Cortex of kidney (tissue), 1 donor: Measurements from ENCODE around the gene OR10P1.
"Not testable (repeated sequence)": the region's sequence is repeated elsewhere in the genome, so short reads cannot be mapped to it uniquely, and the experiment has no call there.

Experiments used
- DNase-seq: peaks from one replicate; lab custom pipeline; 2025; lab: John Stamatoyannopoulos, UW

The OR10P1 gene, protein sequence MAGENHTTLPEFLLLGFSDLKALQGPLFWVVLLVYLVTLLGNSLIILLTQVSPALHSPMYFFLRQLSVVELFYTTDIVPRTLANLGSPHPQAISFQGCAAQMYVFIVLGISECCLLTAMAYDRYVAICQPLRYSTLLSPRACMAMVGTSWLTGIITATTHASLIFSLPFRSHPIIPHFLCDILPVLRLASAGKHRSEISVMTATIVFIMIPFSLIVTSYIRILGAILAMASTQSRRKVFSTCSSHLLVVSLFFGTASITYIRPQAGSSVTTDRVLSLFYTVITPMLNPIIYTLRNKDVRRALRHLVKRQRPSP

DNA sequence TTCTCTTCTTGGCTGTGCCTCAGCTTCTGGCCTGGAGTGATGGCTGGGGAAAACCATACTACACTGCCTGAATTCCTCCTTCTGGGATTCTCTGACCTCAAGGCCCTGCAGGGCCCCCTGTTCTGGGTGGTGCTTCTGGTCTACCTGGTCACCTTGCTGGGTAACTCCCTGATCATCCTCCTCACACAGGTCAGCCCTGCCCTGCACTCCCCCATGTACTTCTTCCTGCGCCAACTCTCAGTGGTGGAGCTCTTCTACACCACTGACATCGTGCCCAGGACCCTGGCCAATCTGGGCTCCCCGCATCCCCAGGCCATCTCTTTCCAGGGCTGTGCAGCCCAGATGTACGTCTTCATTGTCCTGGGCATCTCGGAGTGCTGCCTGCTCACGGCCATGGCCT, at the start of gene OR10P1:
Gene OR10P1, plus strand, starts transcription at position 40 of the 400 bp plus-strand sequence. Its CDS starts 0 bp downstream, at position 40.
- DNase-seq: no peak

DNA sequence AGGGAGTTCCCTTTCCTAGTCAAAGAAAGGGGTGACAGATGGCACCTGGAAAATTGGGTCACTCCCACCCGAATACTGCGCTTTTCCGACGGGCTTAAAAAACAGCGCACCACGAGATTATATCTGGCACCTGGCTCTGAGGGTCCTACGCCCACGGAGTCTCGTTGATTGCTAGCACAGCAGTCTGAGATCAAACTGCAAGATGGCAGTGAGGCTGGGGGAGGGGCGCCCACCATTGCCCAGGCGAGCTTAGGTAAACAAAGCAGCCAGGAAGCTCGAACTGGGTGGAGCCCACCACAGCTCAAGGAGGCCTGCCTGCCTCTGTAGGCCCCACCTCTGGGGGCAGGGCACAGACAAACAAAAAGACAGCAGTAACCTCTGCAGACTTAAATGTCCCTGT, 46.5 kb upstream of the OR10P1 start:
- DNase-seq: not testable (repeated sequence)

DNA sequence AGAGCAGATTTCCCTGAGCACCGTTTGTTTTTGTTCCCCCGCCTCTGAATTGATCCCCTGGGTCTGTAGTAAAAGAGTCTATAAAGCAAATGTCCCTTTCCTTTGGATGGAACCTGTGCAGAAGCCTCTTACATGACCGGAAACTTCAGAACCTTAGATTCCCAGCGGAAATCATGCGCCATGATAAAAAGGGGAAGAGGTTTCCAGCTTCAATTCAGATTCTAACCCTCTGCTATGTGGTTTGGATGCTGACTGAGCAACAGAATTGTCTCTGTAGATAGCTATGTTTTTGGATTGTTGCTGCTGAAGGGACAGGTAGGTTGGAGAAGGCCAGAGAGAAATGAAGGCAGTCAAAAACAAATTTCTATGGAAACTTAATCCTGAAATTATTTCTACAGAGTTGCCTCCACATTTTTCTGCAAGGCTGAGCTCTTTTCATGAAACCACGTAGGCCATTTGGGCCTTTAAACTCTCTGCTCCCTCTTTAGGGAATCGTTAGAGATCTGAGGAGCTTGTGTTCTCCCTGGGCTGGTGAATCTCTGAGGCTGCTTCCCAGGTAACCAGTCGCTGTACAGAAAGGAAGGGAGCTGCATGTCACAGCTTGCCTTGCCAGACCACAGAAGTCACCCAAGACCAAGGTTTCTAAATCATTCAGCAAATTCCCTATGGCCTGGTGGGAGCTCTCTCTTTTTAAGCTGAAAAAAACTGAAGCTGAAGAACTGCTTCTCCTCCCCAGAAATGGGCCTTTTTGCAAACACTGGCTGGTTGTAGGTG, 28.7 kb upstream of the OR10P1 start:
- DNase-seq: no peak

DNA sequence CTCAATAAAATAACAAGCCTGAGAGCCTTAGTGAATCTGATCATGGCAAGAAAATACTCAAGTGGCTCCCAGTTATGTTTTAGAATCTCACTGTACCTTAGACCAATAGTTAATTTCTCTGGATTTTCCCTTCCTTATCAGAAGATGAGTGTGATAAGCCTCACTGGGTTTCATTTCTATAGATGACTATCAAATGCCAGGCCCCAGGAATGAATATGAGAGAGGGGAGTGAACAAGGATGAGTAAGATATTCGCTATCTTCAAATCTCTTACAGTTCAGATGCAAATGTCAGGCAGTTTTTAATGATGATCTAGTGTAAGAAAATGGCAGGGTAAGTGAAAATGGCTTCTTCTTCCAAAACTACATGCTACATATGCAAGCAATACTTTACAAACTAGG, 26.1 kb upstream of the OR10P1 start:
- DNase-seq: no peak

DNA sequence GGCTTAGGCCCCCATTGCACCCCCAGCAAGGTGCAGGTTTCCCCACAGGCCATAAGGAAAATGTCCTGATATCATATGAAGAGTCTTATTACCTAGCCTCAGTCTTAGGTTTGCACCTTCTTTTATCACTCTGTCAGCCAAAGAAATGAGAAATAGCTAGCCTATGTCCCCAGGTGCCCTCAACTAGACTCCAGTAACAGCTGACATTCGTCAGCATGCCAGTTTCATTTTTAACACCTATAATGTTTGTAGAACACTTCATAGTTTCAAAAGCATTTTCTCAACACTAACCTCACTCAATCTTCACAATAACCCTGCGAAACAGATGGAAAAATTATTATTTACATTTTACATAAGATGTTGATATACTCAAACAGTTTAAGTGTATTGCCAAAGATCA, 24.0 kb upstream of the OR10P1 start:
- DNase-seq: no peak

DNA sequence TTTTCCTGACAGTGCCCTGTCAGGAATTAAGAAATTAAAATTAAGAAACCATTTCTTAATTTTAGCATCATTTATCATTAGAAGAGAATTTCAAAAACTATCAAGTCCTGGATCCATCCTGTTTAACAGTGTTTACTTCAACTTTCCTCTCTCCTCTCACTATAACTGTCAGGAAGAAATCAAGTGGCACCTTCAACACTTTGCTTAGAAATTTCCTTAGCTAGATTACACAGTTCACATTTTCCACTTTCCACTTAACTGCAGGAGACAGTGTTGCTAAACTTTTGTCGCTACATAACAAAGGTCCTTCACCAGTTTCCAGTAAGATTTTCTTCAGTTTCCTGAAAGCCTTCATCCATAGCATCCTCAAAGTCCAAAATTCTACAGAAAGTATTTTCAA, 21.9 kb upstream of the OR10P1 start:
- DNase-seq: no peak

DNA sequence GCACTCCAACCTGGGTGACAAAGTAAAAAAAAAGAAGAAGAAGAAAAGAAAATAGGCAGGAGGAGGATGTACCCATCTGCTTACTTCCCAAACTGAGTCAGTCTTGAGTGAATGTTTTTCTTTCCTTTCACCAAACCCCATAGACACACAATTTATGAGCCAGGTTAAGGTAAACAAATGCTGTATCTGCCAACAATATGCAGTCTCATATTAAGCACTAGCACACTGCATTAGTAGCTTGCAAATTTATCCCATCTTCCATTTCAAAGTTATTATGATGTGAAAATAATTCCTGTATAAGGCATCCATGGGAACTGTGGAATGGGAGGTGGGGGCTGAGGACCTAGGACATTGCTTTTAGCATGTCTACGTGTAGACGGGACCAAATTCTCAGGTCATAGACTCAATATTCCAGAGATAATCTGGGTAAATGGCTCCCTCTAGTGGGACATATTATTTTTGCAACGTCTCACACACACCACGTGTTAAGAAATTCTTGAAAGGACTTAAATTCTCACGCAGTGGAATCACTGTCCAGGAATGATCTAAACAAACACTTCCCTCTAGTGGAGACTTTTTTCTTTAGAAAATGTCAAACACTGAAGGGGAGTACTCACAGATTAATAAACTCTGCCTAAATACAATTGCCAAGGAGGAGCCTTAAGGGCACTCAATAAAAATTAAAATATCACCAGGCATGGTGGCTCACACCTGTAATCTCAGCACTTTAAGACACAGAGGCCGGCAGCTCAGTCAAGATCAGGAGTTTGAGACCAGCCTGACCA, 17.1 kb upstream of the OR10P1 start:
- DNase-seq: no peak

DNA sequence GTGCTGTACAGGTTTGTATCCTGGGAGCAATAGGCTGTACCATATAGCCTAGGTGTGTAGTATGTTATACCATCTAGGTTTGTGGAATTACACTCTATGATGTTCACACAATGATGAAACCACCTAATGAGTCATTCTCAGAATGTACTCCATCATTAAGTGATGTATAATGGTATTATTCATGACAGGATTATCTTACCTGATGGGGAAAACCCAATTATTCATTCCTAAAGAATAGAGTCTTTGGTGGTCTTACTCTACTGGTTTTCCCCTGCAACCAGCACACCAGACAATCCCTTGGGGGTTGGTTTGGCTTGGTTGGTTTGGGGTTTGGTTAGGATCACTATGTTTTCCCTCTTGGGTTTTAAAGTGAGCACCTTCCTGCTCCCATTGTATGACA, 12.6 kb upstream of the OR10P1 start:
- DNase-seq: no peak

DNA sequence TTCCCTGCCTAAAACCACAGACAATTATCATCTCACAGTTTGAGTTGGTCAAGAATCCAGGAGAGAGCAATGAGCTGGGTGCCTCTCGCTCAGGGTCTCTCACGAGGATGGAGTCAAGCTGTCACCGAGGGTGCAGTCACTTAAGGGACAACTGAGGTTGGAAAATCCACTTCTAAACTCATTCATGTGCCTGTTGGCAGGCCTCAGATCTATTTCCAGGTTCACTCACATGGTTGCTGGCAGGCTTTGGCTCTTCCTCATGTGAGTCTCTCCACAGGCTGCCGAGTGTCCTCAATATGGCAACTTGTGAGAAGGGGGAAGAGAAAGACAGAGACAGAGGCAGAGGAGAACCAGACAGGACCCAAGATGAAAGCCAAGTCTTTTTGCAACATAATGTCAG, 10.5 kb upstream of the OR10P1 start:
- no peak for DNase-seq

DNA sequence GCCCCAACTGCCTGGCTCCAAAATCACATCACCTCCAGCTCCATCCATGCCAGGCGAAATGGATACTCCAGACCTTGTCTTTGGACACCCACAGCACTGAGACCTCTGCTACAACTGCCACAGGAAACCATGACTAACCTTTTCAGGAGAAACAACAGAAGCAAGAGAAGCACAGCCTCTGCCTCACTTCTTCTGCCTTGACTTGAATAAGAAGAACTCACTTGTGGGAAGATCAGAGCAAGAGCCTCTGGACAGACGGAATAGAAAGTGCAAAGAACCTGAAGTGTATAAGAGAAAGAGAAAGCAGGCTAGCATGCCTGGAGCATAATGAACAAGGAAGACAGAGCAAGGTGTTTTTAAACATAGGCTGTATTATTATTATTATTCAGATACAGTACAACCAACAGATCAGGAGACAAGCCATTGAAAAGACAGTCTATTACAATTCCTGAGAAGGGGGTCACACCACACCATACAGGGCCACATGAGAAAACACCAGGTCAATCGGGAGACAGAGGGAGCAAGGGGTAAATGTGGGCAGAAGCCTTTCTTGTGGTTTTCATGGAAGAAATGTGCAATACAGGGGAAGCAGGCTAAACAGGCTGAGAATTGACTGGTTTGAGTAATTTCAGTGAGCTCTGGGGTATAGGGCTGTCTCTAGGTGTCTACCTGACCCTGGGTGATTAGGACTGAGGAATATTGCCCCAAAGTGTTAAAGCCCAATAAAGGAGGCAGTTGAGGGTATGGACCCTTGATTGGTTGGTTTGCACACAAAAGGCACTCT, 7.4 kb upstream of the OR10P1 start:
- DNase-seq: no peak

DNA sequence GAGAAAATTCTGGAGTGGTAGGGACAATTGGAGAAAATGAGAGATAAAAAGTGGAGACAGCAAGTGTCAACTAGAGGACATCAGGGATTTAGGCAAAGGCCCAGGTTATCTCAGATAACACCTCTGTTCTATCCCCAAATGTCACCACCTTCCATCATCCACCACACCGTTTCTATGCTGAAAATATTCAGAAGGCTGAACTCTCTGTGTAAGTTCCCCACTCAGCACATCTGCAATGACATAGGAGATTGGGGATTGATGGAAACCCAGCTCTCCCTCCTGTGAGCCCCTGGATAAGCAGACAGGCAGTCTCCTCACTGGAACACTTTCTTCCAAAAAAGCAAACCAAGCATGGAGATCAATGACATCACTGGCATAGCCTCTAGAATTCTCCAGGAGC, 5.6 kb upstream of the OR10P1 start:
- DNase-seq: no peak

DNA sequence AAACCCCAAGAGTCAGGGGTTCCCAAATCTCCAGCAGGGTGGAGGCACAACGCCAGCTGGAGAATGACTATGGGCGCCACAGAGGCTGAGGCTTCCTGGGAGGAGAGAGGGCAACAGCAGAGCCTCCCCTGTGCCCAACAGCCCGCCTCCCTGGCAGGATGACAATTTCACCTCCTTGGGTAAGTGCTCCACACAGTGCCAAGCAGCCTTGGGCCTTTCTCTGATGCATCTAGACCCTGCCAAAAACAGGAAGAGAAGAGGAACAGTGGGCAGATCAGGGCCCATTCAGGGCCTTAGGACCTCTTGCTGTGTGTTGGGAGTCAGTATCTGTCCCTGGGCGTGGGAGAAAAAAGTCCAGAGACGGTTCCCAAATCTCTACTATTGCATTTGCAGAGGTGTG, 5.0 kb upstream of the OR10P1 start:
- no peak for DNase-seq

DNA sequence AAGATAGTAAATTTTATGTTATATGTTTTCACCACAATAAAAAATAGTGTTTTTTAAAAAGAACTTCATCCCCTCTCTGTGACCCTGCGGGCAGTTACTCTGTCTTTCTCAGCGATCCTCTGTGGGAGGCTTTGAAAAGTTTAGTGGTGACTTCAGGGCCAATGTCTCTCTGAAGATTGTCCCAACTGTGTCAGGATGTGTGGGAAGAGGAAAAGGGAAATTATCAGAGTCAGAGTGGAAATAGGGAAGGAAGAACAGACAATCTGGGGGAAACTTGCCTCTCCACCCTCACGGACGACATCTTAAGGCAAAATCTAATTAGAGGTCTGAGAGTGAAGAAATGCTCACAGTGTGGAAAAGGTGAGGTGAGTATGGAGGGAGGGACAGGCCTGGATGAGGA, 3.5 kb upstream of the OR10P1 start:
- no peak for DNase-seq

DNA sequence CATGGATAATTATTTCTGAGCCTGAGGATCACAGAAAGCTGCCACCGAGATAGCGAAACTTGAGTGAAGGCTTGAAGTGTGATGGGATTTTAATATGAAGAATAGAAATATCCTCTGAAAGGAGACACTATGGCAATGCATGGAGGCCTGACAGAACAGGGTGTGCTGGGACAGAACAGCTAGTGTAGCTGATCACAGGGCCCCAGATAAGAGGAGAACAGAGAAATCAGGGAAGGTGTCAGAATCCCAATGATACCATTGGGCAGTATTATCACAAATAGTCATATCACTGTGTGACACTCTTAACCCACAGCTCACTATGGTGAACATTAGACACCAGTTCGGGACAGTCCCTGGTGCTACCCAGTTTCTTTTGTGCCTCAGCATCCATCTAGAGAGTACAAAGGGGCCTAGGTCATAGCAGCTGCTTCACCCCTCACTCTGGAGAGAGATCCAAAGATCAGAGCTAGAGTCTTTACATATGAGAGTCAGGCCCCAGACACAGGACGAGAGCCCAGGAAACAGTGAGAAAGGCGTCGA, 506 bp upstream of the OR10P1 start:
- DNase-seq: no peak

DNA sequence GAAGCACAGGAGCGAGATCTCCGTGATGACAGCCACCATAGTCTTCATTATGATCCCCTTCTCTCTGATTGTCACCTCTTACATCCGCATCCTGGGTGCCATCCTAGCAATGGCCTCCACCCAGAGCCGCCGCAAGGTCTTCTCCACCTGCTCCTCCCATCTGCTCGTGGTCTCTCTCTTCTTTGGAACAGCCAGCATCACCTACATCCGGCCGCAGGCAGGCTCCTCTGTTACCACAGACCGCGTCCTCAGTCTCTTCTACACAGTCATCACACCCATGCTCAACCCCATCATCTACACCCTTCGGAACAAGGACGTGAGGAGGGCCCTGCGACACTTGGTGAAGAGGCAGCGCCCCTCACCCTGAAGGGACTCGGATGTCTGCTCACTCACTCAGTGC, 775 bp downstream of the OR10P1 start:
- no peak for DNase-seq

DNA sequence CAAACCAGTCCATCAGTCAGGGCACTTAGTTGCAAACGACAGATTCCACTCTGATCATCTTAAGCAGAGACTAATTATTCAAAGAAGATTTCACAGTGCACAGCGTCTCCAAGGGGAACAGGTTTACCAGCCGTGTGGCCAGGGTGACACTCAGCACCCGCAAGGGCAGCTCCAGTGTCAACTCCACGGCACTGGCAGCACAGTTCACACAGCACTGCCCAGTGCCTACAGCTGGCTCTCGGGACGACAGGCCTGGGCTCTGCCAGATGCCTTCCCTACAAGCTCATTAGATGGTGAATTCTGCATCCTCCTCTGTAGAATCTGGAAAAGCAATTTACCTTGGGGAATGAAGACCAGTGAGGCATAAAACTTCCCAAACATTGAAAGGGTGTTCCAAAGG, 4.9 kb downstream of the OR10P1 start:
- no peak for DNase-seq

DNA sequence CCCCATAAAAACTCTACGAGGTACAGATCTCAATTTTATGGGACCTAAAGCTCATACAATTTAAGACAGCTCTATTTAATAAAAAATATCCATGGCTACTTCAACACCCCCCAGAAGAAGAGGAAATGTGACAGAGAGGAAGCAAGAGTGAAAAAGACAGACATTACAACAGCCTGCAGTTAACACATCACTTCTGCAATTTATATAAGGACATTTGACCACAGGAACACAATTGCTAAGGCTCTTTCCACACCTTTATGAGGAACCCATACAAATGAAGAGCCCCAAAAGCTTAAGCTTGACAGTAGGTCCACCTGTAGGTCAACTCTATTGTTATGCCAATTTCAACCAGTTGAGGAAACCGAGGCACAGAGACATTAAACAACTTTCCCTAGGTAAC, 5.6 kb downstream of the OR10P1 start:
- no peak for DNase-seq

DNA sequence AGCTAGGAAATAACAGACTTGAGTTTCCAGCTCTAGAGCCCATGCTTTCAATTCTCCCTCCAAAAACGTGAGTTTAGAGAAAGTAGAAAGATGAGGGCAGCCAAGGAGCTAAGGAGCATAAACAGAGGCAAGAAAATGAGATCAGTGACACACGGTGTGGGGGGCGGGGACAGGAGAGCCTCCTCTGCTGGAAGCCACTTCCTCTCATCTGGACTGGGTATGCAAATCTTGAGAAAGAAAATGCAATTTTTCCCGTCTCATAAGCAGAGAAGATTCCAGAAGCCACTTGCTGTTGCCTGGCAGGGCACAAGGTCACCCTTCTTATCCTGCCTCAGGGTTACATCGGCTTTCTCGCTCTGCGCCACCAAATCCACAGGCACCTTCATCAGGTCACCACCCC, 6.0 kb downstream of the OR10P1 start:
- no peak for DNase-seq

DNA sequence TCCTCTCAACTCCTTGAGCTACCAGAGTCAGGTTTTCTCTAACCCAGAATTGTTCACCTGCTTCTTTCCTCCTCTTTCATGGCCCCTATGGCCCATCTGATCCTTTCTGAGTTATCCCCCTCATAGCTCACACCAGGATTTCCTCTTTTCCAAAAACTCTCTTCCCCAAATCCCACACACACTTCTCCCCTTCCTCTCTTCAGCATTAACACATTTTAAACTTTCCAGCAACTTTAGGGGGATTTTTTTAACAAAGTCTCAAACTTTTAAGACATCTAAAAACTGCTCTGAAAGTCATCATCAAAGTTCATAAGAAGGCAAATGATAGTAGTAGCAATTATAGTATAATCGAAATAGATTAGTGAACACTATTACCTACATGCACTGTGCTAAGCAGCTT, 7.9 kb downstream of the OR10P1 start:
- no peak for DNase-seq

DNA sequence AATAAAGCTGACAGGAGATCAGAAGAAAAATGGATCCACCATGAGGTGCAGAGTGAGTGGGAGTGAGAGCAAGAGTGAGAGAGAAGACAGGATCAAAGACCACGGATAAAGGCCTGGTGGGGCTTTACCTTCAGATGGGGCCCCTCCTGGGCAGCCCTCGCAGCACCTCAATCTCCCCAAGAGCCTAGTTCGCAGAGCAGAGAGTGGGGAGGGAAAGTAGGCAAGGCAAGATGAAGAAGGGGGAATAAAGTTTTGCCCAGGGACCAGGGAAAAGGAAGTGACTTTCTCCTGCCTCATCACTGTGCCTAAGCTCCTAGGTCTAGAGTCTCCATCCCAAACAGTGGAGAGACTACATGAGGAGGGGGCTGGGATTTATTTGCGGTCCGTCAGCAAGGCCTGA, 10.3 kb downstream of the OR10P1 start:
- DNase-seq: no peak

DNA sequence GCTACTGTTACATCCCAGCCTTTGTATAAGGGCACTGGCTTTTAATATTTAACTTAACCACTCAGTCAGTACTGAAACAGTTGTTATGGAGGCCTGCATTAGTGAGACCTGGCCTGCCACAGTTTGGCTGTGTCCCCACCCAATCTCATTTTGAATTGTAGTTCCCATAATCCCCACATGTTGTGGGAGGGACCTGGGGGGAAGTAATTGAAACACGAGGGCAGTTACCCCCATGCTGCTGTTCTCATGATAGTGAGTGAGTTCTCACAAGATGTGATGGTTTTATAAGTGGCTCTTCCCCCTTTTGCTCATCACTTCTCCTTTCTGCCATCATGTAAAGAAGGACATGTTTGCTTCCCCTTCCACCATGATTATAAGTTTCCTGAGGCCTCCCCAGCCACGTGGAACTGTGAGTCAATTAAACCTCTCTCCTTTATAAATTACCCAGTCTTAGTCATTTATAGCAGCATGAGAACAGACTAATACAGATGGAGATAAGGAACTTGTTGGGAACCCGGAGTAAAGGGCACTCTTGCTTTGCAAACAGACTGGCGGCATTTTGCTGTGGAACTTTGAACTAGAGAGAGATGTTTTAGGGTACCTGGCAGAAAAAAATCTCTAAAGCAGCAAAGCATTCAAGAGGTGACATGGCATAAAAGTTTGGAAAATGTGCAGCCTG, 14.1 kb downstream of the OR10P1 start:
- not testable (repeated sequence) for DNase-seq
